ENCODE results near the gene MICAL3.

GRCh38 chr22:17942721-17943120 lies 81.6 kb downstream of the MICAL3 start:
- TF ChIP-seq, protein P1, sequence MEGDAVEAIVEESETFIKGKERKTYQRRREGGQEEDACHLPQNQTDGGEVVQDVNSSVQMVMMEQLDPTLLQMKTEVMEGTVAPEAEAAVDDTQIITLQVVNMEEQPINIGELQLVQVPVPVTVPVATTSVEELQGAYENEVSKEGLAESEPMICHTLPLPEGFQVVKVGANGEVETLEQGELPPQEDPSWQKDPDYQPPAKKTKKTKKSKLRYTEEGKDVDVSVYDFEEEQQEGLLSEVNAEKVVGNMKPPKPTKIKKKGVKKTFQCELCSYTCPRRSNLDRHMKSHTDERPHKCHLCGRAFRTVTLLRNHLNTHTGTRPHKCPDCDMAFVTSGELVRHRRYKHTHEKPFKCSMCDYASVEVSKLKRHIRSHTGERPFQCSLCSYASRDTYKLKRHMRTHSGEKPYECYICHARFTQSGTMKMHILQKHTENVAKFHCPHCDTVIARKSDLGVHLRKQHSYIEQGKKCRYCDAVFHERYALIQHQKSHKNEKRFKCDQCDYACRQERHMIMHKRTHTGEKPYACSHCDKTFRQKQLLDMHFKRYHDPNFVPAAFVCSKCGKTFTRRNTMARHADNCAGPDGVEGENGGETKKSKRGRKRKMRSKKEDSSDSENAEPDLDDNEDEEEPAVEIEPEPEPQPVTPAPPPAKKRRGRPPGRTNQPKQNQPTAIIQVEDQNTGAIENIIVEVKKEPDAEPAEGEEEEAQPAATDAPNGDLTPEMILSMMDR (IDR thresholded peaks at IDR 0.05; ENCODE audit: low read length) = no peak
- no peak for TF ChIP-seq EZH2 (IDR thresholded peaks at IDR 0.05; ENCODE audit: borderline replicate concordance, low read length)
